Forelimb muscle (tissue), 1 donor: Measurements from ENCODE around the gene TUNAR. TPM values are rescaled to one million over a fixed set of nuclear protein-coding genes. Genes with fewer than 3 reads are reported as not detected.

ENCODE experiments used
- DNase-seq: peaks from one replicate; pipeline ENCODE4 v3.0.0-alpha.2; 2013; ENCODE audit warnings: low read depth
- polyA plus RNA-seq: library from polyadenylated mRNA; unstranded; fragments of 120-200 nt; gene quantifications from one replicate; pipeline ENCODE4 v1.2.1, GENCODE V29; 2013; ENCODE audit not compliant: insufficient read length

Gene TUNAR
- polyA plus RNA-seq, result 0.06 TPM

GRCh38 chr14:95876761-95877538 lies at the start of gene TUNAR:
TUNAR (plus strand) TSS chr14:95876832.
- no peak for DNase-seq

- no peak for DNase-seq
Observed at GRCh38 chr14:95828649-95829265, 47.9 kb upstream of the TUNAR start.

- no peak for DNase-seq
Observed at GRCh38 chr14:95829321-95829720, 47.3 kb upstream of the TUNAR start.

GRCh38 chr14:95830386-95830785 lies 46.2 kb upstream of the TUNAR start:
- DNase-seq, result no peak

DNA sequence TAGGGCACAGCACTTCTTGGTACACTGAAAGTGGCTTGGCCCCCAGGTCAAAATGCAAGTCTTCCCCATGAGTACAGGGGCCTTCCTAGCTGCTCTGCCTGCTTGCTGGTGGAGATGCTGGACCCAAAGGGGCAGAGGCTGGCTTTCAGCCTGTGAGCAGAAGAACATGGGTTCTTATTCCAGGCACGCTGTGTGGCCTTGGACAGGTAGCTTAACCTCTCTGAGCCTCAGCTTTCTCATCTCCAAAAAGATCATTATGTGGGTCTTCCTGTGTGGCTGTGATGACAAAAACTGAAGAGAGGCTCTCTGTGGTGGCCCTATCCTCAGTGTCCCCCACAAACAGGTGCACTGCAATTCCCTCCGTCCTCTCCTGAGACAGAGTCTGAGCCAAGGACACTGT lies 45.6 kb upstream of the TUNAR start:
- no peak for DNase-seq

DNA sequence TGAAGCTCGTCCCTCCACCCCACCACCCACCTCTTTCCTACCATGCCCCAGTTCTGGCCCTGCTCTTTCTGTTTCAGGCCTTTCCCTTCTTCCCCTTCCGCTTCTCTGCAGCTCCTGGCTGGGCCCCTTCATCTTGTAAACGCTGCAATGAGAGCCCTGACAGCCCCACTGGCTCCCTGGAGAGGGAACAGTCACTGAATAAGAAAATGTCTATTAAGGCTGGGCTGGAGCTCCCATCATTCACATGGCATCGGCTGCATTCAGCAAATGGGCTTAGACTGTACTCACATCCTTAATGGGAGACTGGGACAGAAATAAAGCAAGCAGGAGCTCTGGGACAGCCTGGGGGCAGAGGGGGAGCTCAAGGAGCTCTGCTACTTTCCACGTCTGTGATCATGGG lies 45.2 kb upstream of the TUNAR start:
- no peak for DNase-seq

GRCh38 chr14:95832012-95832411 lies 44.6 kb upstream of the TUNAR start:
- DNase-seq, result no peak

DNA sequence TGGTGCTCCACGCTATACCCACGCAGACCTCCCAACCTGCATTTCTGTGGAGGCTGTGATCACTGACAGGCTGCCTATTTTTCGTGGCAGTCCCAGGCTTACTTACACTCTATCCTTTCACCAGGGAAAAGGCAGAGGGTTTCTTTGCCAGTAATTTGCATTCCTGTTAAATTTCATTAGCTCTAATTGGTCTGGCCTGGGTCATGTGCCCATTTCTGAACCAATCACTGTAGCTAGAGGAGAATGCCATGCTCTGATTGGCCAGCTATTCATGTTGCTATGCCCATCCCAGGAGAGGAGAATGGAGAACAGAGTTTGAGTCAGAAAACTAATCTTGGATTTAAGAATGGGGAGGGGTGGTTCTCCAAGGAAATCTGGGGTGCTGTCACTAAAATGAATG lies 43.2 kb upstream of the TUNAR start:
- DNase-seq, result no peak

- no peak for DNase-seq
Observed at GRCh38 chr14:95834496-95834895, 42.1 kb upstream of the TUNAR start.

DNA sequence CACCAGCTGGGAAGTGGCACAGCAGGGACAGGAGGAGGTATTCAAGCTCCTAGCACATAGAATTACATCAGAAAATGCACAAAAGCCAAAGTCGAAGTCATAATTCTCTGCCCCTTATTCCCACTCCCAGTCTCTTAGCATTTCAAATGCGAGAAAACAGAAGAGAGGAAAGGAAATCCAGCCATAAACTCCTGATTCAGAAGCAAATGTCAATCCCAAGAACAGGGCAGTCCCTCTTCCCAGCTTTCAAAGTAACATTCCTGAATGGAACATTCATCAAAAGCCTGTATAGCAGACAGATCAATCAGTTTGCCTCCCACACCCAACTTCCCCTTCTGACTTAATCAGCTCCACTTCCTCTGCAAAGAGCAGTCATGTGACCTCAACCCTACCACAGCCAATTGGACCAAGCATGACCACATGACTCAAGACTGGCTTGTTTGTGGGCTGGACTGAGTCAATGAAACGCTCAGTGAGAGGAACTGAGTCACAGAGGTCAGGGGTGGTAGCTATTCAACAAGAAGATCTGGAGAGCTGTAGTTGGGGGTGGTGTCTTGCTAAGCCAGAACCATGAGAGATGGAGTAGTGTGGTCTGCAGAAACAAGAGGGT lies 41.4 kb upstream of the TUNAR start:
- no peak for DNase-seq

DNA sequence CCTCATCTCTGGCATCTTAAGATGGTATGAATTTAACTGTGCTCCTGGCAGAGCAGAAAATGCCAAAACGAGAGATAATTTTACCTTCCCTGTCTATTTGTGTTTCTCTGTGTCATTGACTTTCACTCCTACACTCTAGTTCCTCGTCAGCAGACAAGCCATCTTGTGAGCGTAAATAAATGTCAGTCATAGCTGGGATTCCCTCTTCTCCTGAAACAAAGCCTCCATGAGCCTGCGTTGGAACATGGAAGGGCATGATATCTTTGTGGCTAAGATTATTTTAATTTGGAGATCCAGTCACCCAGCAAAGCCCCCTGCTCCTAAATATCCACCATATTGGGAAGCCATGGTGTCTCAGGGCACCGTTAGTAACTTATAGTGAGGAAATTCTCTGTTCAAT lies 37.8 kb upstream of the TUNAR start:
- no peak for DNase-seq

DNA sequence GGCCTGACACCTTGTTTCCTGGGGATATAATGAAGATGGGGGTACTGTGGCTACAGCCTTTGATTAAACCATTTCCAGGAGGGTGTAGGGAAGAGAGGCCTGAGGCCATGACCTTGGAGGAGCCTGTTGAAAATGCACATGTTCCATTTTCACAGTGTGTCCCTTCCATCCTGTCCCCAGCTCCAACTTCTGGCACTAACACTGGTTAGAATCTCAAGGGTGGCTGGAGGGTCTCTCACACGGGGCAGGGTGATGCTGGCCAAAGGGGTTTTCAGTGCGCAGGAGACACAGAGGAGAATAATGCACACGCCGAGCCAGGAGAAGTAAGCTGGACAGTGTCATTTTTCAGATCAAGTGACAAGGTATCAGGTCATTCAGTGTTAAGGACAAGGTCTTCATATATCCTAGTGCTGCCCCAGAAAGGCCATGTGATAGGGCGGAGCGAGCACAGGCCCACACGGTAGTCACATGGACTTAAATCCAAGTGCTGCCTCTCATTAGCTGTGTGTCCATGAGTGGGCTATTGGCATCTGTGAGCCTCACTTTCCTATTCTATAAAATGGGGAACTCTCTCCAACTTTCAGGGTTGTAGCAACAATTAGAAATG lies 36.4 kb upstream of the TUNAR start:
- DNase-seq, result no peak

DNA sequence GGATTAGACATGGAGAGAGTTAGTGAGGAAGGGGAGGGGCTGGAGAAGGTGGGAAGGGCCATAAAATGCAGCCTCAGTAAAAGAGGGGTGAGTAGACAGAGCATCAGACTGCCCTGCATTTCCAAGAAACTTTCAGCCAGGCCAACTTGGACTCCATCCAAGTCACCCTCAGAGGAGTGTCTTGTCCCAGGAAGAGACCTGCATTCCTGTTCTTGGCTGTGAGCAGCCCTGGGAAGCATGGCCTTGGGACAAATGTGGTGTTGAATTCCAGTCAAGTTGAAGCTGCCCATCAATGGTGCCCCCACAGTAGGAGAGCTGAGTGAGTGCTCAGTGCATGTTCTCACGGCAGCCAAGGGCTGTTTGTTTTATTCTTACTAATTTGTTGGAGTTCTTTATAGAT lies 35.0 kb upstream of the TUNAR start:
- DNase-seq, result no peak

DNA sequence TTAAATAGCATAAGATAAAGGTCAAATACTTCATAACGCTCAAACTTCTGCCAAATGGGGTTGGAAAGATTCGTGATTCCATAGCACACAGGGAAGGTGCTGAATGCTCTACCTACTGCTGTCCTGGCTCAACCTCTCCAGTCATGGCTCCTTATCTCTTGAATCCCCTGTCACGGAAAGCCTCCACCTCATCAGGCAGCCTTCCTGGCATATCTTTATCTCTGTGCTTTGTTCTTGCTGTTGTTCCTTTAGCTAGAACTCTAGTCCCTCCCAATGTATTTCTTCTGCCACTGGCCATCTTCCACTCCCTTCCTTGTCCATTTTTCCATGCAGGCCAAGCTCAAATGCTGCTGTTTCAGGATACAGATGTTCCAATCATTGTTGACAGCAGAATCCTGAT lies 26.9 kb upstream of the TUNAR start:
- DNase-seq, result no peak

DNA sequence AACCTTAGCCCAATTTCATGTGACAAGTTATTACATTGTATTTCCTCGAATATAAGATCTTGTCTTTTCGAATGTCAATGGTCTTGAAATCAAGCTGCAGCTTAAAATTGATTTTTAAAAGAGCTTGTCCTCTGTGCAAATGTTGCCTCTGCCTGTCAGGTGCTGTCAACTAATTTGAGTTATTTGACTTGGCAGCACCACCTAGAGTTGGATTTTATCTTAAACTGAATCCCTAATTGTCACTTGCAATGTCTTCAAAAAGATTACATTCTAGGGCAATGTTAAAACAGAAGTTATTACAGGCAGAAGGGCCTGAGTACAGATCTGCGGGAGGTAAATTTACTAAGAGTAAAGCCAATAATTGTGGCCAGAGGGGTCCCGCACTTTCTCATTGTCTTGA lies 26.2 kb upstream of the TUNAR start:
- DNase-seq, result no peak

- no peak for DNase-seq
Observed at GRCh38 chr14:95855606-95856005, 21.0 kb upstream of the TUNAR start.

- no peak for DNase-seq
Observed at GRCh38 chr14:95857275-95857674, 19.4 kb upstream of the TUNAR start.

DNA sequence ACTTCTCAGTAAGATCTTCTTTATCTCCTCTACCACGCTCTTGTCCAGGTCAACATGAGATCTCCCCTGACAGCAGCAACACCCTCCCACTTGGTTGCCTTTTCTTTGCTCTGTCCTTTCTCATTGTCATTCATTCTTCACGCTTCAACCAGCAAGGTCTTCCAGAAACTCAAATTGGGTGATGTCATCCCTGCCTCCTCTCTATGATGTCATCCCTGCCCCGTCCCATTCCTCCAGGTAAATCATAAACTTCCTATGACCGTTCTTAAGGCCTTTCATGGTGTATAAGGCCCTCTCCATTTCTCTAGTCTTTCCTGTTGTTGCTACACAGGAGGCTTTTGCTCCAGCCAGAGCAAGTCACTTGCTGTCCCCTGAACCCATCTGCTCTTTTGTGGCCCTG lies 17.7 kb upstream of the TUNAR start:
- DNase-seq, result no peak

- DNase-seq, result no peak
Observed at GRCh38 chr14:95862243-95862642, 14.4 kb upstream of the TUNAR start.

DNA sequence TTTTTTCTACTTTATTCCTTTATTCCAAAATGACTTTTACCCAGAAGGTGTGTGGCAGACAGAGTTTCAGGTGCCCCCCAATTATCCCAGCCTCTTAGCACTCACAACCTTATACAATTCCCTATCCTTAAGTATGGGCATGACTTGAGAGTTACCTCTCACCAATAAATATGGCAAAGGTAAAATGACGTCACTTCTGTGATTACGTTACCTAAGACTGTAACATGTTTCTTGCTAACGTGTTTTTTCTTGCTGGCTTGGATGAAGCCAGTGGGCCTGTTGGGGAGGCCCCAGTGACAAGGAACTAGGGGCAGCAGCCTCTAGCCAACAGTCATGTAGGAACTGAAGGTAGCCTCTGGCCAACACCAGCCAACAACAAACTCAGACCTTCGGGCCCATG lies 13.3 kb upstream of the TUNAR start:
- DNase-seq, result no peak

GRCh38 chr14:95869776-95870175 lies 6.9 kb upstream of the TUNAR start:
- DNase-seq, result no peak

DNA sequence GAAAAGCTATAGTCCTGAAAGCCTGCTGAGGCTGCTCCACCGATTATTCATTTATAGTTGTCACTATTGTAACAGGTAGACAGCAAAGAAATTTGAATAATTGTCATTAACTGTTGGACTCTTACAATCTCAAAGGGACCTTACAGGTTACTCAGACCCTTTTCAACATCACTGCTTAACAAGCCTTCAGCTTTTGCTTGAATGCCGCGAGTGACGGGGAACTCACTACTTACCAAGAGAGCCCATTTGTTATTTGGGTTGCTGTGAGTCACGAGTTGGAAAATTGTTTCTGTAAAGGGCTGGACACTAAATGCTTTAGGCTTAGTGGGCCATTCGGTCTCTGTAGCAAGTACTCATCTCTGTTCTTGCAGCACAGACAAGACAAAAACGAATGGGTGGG lies 5.9 kb upstream of the TUNAR start:
- no peak for DNase-seq

DNA sequence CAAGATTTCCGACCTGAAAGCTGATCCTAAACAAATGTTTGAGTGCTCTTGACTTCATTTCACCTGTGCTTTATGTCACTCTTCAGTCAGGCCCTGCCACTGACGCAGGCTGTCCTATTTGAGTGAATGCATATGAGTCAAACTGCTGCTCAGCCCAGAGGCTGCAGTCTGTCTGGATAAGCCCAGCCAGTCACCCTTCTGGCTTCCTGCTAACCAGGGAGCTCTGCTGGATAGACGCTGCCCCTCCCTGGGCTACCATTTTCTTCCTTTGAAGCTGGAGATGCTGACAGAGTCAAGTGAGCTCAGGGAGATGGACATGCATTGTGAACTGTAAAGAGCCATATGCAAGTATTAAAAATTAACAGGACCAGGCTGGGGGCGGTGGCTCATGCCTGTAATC lies 5.1 kb upstream of the TUNAR start:
- DNase-seq, result no peak
